GM18519 (cell line): Measurements from ENCODE around the gene OR13C4.
"Not testable (repeated sequence)": the region's sequence is repeated elsewhere in the genome, so short reads cannot be mapped to it uniquely, and the experiment has no call there.

ENCODE experiments used
- ATAC-seq: cut with Tn5 transposase; IDR thresholded peaks from one replicate; pipeline ENCODE4 v1.9.1; 2021; ENCODE audit warnings: mild to moderate bottlenecking, moderate library complexity; ENCODE audit not compliant: unreplicated experiment, low FRiP score

Gene OR13C4

DNA sequence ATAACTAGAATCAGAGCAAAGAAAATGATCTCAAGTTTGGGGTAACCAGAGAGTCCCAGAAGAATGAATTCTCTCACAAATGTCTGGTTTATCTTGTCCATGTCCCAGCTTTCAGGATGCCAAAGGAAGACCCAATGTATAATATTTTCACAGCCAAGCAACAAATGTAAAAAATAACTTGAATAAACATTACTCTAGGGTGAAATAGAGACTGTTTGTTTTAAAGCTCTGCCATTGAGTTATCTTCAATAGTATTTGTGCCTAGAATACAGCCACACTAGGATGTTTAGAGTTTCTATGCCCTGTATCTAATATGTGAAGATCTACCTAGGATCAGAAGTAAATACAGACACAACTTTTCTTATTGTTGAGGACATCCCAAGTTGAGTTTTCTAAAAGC lies at the start of gene OR13C4:
Gene OR13C4 (minus strand): TSS at position 101 of the 400 bp plus-strand sequence. CDS start 0 bp downstream, at position 101.
- no peak for ATAC-seq

DNA sequence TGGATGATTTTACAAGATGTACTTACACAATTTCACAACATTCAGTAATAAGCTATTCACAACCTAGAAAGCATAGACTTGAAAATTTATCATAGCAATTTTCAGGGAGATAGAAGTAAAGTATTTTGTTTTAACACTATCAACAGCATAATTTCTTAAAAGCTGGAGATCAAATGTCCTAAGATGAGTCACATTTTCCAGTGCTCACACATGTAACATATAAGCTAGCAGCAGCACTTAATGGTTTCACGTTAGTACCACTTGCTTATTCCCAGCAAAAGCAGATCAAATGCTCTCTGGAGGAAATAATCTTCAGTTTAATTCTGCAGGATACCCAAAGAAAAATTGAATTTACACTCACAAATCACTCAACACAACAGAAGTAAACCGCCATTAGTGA lies 48.4 kb upstream of the OR13C4 start:
- ATAC-seq = no peak

DNA sequence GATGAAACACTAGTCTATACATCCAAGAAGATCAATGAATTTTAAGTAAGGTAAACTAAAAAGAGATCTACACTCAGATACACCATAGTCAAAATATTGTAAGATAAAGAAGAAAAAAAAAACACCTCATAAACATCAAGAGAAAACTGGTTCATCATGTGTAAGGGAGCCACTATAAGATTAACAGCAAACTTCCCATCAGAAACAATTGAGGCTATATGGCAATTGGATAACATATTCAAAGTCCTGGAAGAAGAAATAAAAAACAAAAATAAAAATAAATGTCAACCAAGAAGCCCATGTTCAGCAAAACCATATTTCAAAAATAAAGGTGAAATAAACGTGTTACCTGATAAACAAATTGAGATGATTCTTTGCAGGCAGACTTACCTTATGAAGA lies 45.6 kb upstream of the OR13C4 start:
- no peak for ATAC-seq

DNA sequence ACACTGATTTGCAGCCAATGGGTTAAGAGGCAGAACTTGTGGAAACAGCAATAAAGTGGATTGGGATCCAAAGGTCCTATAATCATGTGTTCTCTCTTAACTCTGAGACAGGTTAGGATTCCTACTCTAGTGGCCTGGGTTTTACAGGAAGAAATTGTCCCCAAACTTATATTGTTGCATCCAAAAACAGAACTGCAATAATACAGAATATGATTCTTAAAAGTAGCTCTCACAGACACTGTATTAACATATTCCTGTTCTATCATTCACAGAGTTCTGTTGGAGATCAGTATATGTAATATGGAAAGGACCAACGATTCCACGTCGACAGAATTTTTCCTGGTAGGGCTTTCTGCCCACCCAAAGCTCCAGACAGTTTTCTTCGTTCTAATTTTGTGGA lies 41.9 kb upstream of the OR13C4 start, which contains the start of gene OR13C8:
Gene OR13C8 (plus strand): TSS at position 301 of the 400 bp plus-strand sequence. CDS start 0 bp downstream, at position 301.
- no peak for ATAC-seq

DNA sequence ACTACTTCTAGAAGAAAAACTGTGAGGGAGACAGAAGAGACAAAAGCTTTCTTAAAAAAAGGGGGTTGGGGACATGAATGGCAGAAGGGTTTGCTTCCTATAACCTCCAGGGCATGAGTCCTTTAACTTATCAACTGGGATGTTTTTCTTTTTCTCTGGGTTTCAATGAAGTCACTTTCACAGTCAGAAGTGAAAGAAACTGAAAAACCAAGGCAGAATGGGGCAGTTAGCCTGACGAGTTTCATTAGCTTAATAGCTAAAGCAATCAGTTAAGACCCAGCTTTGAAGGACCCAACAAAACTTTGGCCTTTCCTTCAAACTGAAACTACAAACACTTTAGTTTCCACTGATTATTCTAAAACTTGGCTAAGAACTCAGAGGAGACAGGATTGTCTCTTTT lies 37.3 kb upstream of the OR13C4 start:
- ATAC-seq = no peak

DNA sequence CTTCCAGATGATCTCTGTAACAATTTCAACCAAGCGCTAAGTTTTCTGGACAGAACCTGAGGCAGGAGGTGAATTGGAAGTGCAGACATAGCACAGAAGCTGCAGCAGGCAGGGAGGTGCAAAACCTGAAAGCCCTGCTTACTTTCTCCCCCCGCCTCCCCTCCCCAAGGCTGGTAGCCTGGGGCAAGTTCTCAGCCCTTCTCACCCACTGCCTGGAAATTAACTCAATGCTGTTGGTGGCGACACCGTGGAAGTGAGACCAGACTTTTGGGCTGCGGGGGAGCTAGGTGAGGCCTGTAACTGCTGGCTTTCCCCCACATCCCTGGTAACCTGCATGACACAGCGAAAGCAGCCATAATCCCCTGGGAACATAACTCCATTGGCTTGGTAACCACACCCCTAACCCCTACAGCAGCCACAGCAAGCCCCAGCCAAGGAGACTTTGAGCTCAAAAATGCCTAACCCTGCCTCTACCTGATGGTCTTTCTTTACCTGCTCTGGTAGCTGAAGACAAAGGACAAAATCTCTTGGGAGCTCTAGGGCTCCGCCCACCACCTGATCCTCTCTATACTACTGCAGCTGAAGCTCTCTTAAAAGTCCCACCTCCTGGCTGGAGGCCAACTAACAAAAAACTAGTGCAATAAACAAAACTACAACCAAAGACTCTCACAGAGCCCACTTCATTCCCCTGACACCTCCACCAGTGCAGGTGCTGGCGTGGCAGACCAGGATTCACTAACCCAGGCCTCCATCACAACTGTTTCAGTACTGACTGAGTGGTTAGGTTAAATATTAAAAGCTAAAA lies 30.0 kb upstream of the OR13C4 start:
- ATAC-seq = no peak

DNA sequence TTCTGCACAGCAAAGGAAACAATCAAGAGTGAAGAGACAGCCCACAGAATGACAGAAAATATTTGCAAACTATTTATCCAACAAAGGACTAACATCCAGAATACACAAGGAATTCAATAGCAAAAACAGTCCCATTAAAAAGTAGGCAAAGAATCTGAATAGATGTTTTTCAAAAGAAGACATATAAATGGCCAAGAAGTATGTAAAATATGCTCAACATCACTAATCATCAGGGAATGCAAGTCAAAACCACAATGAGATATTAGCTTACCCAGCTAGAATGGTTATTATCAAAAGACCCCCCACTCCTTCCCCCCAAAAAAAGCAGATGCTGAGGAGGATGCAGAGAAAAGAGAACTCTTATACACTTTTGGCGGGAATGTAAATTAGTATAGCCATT lies 28.5 kb upstream of the OR13C4 start:
- no peak for ATAC-seq

DNA sequence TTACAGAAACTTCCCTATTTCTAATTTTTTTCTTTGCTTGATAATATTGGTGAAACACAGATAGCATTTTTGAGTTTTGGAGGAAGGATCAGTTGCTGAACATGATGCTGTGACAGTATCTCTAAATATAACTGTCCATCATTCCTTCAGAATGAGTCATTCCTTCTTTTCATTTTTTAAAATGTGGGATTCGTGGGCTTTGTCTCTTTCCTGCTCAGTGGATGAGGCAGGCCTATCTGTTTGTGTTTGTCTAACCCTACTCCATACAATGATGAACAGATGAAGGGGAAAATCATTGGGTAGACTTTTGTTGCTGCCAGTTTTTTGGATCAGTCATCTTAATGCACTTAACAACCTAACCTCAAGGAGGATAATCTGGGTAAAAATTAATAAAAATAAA lies 26.3 kb upstream of the OR13C4 start:
- no peak for ATAC-seq

DNA sequence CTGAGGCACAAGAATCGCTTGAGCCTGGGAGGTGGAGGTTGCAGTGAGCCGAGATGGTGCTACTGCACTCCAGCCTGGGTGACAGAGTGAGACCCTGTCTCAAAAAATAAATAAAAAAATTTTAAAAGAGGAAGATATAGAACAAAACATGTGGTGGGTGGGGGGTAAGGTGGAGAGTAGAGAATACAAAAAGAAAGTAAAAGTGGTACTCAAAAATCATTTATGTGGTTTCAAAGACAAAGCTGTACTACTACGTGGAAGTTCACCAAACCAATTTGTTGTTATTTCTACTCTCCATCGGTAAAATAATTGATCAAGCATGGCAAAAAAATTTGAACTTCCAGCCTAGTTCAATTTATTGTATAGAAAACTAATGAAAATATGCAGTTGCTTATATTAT lies 17.6 kb upstream of the OR13C4 start:
- no peak for ATAC-seq

DNA sequence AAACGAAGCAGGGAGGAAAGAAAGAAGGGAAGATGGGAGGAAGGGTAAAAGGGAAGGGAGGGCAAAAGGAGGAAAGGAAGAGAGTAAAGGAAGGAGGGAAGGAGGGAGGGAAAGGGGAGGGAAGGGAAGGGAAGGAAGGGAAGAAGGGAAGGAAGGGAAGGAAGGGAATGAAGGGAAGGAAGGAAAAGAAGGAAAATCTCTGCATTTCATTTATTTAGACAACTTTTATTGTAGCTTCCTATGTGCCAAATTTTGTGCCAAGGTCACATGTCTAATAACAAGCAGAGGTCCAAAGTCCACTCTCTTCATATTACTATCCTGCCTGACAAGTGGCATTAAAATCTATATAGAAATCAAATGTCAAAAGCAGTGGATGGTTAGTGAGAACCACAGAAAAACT lies 12.3 kb upstream of the OR13C4 start:
- no peak for ATAC-seq

DNA sequence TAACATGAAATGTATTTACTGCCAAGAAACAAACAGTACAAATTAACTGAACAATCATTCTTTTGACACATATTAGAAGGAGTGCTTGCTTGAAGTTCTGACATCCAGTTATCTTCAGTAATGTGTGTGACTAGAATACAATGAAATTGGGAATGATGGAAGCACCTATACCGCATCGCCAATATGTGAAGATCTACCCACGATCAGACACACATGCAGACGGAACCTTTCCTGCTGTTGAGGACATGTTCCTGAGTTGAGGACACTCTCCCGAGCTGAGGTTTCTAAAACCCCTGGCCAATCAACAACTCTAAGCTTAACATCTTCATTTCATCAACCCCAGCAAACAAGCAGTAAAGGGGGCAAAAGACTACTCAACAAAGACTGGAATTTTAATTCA lies 9.7 kb upstream of the OR13C4 start, which contains the start of gene OR13C3:
Gene OR13C3 (minus strand): TSS at position 101 of the 400 bp plus-strand sequence. CDS start 133 bp downstream, outside the sequence.
- no peak for ATAC-seq

DNA sequence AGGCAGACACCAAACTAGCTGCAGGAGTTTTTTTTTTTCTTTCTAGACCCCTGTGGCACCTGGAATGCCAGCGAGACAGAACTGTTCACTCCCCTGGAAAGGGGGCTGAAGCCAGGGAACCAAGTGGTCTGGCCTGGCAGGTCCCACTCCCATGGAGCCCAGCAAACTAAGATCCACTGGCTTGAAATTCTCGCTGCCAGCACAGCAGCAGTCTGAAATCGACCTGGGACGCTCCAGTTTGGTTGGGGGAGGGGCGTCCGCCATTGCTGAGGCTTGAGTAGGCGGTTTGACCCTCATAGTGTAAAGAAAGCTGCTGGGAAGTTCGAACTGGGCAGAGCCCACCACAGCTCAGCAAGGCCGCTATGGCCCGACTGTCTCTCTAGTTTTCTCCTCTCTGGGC lies 6.8 kb downstream of the OR13C4 start:
- not testable (repeated sequence) for ATAC-seq

DNA sequence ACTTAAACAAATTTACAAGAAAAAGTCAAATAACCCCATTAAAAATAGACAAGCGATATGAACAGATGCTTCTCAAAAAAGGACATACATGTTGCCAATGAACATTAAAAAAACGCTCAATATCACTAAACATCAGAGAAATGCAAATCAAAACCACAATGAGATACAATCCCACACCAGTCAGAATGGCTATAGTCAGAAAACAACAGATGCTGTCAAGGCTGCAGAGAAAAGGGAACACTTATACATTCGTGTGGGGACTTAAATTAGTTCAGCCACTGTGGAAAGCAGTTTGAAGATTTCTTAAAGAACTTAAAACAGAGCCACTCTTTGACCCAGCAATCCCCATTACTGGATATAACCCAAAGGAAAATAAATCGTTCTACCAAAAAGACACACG lies 12.1 kb downstream of the OR13C4 start:
- ATAC-seq = no peak

DNA sequence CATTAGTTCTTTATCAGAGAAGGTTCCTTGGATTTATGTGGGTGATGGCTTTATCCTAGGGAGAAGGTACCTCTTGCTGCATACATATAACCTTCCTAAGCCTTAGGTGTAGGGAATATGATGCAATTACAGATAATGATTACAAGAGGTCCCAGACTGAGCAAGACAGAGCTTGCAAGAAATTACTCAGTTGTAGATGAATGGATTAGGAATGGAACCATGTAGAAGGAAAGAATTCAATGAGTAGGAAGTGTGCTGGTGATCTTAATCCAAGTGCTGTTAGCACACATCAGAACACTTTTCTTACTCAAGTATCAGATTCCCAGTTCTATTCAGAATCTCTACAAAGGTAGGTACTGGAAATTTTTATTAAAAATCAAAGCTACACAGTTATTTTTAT lies 20.4 kb downstream of the OR13C4 start:
- ATAC-seq = no peak

DNA sequence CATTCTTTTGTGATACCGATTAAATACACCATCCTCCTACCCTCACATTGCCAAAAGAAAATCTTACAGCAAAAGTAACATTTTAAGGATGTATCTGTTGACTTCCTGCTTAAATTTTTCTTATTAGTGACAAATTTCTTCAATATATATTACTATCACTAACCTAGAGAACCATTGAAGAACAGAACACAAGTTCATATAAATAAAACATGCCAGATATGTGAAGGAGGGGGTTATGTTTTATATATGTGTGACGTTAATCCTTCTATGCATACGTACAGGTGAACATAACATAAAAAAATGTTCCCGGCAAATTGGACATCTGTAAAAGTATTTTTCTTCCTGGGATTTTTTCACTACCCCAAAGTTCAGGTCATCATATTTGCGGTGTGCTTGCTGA lies 23.0 kb downstream of the OR13C4 start, which contains the start of gene OR13F1:
Gene OR13F1 (plus strand): TSS at position 301 of the 400 bp plus-strand sequence. CDS start 0 bp downstream, at position 301.
- ATAC-seq = no peak

DNA sequence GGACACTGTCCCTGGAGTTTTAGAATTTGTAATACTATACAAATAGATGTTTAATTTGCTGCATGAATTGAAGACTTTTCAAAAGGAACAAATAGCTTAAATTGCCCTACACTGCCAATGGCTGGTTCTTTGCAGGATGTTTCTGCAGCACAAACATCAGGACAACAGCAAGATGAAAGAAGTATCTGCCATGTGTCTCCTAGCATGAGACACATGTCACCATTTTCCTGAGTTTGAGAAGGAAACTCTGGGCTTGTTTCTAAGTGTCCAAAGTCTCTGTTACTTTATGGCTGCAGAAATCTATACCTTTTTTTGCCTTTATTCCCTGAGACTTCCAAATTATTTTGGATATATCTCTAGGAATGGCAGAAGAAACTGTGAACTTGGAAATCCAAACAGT lies 23.6 kb downstream of the OR13C4 start:
- ATAC-seq = no peak

DNA sequence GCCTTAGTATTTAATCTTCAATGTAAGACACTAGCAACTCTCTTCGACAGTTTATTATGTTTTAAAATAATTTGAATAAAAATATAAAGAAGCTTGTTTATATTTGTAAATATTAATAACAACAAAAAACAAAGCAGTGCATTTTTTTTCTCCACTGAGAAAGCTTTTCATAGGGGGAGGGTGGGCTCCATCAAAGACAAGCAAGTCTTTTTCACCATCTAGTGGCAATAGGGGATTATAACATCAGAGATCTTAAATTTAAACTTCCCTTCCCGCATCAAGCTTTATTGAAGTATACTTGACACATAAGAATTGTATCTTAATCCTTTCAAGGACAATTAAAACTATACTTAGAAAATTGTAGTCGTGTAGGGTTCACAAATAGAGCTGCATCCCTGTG lies 32.2 kb downstream of the OR13C4 start:
- ATAC-seq = no peak

DNA sequence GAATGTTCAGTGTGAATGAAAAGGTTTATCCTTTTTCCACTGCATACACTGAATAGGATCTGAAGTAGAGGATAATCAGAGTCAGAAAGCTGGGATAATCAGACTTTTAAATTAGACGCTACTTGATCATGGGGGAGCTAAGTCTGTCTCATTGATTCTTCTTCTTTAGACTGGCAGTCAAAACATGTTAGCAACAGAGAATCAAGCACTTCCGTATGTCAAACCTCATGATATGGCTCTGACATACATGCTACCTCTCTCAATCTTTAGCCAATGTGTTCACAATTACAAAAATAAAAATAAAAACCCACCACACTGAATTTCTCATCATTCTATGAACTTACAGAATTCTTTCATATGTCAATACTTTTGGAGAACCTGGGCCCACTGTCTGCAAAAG lies 42.0 kb downstream of the OR13C4 start:
- no peak for ATAC-seq

DNA sequence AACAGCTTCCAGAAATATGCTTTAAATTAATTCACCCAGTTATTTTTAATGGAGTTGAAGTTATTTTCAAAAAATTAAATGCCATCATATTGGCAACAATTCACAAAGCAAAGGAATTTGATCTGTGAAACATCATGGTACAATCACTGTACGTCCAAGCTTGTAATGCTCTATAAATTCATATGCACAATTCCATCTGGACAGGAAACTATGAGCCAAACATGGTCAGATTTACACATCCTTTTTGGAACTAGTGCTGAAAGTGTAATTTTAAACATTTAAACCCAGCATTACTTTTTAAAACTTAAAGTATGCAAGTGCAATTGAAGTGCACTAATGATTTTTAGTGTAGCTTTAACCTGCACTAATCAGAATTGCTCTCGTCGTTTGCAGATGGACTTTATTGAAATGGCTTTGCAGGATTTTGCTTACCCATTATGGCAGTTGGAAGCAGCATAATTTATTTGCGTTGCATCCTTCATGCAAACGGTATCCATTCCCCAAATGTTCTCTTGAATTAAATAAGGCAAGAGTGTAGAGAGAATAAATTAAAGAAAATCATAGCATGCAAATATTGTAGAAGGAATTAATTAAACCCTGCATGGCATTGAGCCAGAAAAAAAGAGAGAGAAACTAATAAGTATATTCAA lies 44.0 kb downstream of the OR13C4 start:
- ATAC-seq = no peak
